ENCODE measurements around the gene THRA.

Gene THRA

DNA sequence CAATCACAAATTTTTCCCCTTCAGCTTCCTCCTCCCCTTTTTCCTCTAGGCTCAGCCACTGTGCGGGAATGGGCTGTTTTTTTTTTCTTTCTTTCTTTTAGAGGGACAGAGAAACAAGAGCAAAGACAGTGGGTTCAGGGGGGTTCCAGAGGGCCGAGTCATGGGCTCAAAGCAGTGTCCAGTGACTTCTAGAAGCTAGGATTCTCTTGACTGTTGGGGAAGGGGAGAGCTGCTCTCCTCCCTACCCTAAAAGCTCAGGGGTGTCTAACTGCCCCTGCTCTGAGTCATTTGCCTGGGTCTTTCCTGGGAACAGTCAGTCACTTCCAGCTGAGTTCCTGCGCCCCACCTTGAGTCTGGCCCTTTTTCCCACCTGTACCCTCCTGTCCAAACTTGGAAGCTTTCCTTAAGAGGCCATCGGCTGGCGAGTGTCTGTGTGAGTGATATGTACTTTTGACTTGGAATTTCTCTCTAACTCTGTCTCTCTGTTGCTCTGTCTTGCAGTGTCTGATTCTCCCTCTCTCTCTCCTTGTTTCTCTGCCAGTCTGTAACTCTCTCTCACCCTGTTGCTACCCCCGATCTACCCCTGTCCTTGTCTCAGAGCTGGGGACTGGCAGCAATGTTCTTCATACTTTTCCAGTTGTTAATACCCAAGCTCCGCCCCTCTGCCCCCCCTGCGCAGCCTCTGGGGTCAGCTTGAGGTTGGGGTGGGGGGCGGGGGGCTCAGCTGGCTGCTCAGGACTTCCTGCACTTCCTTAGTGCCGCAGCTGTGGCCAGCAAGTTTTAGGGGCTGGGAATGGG, 2.4 kb downstream of the THRA start:
- DNase-seq (ENCODE audit: low spot score) = no peak

DNA sequence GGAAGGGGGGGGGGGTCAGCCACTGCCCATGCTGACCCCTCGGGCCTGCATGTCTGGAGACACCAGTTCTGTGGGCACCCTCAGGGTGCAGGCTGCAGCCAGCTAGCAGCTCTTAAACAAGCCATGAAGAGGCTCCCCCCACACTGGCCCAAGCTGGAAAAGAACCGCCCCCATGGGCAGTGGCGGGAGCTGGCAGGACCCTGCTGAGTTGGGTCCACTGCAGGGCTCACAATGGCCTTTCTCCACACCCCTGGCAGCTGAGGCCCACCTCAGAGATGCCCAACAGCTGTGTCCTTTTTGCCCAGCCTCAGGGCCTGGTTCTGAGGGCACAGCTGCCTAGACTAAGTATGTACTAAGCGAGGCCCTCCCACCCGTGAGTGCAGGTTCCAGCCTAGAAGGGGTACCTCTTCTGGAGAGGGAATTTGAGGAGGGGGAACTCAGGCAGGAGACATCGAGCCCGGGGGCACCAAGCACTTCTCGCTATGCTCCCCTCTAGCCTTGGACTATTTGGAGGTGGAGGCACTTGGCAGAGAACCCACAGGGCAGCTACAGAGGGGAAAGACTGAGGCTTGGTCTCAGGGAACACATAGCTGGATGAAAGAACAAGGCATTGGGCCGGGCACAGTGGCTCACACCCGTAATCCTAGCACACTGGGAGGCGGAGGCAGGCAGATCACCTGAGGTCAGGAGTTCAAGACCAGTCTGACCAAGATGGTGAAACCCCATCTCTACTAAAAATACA, 3.2 kb downstream of the THRA start:
- DNase-seq (ENCODE audit: low spot score) = no peak

DNA sequence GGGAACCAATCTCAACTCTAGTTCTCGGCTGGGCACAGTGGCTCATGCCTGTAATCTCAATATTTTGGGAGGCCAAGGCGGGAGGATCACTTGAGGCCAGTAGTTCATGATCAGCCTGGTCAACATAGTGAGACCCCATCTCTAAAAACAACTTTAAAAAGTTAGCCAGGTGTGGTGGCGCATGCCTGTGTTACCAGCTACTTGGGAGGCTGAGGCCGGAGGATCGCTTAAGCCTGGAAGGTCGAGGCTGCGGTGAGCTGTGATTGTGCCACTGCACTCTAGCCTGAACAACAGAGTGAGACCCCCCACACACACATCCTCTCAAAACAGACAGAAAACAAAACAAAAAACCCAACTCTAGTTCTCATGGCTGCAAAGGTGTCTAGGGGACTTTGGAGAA, 4.9 kb downstream of the THRA start:
- DNase-seq (ENCODE audit: low spot score) = no peak

DNA sequence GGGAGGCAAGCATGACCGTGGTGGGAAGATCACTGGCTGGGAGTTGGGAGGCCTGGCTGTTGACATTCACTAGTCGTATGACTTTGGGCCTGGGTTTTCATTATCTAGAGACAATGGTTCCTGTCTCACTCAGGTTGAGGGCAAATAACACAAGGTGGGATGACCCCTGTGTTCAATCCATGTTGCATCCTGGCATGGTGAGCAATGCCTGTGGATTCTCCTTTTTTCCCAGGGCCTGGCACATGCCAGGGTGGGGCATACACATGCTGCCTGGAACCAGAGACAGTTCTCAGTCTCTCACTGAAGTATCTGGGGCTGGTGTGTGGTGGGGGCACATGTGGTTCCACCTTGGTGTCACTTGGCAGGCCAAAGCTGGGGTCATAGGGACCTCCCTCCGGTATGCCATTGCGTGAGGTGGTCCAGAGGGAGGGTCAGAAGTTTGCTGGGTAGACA, 5.4 kb downstream of the THRA start:
- no peak for DNase-seq (ENCODE audit: low spot score)

DNA sequence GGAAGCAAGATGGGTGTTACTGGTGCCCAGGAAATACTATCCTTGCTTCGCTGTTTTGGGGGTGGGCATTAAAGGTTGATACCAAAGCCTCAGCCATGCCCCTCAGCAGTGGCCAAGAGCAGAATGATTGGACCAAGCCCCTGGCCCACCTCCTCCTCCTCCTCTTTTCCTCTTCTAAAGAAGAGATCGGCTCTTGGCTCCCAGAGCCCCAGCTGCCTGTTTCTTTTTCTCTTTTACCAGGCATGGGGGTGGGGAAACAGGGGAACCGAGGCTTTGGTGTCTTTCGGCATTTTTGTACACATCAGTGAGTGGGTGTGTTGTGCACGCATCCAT, 5.8 kb downstream of the THRA start:
- DNase-seq (ENCODE audit: low spot score) = no peak

DNA sequence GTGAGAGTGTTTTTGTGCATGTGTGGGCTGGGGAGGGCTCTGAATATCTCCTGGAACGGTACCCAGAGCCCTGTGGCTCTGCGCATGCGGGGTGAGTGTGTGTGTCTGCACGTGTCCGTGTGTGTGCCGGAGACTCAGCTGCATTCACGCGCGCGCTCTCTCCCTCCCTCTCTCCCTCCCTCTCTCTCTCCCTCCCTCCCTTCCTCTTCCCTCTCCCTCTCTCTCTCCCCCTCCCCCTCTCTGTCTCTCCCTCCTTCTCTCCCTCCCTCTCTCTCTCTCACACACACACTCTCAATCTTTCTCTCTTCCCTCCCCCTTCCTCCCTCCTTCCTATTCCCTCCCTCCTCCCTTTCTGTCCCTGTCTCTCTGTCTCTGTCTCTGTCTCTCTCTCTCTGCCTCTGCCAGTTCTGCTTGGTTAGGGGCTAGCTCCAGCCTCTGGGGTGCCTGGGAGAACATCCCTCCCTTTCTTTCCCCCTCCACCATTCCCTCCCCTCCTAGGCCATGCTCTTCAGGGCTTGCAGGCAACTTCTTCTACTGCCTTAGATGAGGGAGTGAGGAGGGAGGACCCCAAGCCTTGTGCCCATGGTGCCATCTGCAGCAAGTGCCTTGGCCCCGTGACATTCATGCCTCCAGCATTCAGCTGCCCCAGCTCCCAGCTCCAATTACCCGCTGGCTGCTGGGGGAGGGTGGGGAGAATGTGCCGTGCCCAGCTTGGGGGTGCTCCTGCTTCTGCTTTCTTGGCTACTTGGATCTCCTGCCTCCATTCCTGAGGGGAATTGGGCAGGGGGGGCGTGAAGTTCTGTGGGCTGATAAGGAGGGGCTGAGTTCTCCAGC, 6.4 kb downstream of the THRA start:
- peak; percentile 88 for DNase-seq (ENCODE audit: low spot score)

DNA sequence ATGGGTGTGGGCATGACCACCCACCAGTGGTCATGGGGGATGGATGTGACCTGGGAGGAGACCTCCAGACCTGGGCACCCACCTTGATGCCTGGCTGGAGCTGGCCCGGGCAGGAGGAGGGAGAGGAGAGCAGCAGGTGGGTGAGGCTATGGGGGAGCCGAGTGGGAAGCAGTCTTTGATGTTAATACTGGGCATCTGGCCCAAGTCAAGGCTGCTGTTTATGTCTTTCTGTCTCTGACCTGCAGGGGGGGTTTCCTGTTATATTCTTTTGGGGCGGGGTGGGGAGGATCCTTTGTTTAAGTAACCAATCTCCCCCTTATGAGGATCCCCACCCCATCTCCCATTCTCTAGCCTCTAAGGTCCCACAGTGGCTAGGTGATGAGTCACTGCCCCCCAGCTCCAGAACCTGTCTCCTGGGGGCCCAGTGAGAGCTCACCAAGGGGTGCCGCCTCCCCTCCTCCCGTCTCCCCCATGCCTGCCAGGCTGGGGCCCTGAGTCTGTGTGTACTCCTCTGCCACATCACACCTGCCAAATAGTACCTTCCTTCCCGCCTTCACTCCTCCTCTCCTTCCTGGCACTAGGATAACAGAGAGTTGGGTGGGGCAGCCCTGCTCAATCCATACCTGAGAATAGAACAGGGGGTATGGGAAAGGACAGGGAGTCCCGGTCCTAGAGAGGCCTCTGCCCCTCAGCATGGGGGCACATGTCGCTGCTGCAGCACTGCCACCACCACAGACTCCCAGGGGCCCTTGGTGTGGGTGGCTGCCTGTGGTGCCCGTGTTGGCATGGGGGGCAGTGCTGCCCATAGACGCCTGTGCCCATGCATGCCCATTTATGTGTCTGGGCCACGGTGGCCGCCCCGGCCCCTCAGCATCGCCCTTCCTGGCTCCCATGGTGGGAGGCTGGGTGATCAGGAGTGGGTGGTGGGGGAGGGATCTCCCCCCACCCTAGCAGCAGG, 7.3 kb downstream of the THRA start:
- no peak for DNase-seq (ENCODE audit: low spot score)

DNA sequence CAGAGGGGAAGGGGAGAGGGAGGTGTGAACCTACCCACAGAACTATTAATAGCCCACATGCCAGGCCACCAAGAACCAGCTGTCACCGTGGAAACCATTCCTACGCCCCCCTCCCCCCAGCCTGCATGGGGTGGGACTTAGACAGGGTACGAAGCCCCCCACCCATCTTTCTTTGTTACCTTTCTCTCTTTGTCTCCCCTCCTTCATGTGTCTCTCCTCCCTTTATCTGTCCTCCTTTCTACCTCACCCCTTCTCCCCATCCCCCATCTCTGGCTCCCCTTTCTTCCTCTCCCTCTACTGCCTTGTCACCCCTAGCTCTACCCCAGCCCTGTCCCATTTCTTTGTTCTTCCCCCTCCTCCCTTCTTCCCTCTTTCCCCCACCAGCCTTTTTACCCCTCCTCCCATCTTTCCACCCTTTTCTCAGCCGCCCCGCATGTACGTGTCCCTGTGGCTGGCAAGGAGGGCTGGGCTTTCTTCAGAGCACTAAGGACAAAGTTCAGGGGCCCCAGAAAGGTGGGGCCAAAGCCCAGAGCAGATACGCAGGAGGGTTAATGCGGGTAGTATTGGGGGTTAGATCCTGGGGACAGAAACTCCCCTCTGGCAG, 8.0 kb downstream of the THRA start:
- no peak for DNase-seq (ENCODE audit: low spot score)

DNA sequence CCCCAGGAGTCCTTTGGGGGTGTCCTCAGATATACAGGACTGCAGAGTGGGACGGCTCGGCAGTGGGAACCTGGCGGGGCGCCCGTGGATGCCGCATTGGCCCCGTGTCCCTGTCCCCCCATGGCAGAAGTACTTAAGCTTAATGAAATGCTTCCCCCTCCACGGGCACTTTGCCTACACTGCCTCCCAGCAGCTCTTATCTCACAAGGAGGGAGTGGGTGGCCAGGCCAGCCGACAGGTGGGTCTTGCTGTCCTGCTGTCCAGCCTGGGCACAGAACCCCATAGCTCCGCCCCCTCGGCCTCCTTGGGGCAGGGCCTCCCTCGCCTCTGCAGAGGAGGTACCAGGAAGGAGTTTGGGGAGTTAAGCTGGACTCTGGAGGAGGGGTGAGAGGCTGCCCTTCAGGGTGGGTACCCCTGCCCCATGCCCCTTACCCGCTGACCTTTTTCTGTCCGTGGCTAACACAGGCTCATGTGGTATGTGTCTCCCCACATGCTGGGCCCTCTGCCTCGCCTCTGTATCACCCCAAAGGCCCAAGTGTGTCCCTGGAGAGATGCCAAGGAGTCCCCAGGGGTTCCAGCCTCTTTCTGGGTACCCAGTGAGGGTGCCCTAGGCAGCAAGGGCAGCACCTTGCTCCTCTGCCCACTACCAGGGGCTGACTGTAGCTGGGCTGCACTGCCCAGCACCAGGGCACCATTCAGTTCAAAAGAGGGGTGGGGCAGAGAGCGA, 8.7 kb downstream of the THRA start:
- DNase-seq (ENCODE audit: low spot score) = no peak

DNA sequence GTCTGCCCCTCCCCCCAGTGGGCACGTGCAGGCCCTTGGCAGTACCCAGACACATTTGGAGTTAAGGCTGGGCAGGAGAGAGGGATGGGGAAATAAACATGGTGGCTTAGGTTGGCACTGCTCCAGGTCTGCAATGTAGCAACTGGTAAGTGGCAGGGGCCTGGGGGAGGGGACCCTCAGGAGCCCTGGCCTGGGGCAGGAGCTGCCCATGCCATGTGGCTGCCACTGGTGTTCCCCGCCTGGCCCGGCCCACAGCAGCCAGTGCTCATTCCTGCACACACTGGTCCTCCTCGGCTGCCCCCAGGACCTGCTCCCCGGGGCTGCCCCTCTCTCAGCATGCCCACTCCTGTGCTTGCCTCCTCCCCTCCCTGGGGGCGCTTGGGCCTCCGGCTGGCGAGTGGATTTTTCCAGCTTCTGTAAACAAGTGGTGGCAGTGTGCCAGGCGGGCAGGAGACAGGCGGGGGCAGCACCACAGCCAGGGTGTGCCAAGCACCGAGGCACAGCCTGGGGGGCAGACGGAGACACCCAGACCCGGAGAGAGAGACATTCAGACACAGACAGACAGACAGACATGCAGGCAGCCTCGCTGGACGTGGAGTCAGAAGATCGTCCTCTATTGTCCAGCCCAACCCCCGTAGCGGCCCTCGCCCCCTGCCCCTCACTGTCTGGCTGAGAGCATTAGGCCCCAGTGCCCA, 9.4 kb downstream of the THRA start:
- no peak for DNase-seq (ENCODE audit: low spot score)

DNA sequence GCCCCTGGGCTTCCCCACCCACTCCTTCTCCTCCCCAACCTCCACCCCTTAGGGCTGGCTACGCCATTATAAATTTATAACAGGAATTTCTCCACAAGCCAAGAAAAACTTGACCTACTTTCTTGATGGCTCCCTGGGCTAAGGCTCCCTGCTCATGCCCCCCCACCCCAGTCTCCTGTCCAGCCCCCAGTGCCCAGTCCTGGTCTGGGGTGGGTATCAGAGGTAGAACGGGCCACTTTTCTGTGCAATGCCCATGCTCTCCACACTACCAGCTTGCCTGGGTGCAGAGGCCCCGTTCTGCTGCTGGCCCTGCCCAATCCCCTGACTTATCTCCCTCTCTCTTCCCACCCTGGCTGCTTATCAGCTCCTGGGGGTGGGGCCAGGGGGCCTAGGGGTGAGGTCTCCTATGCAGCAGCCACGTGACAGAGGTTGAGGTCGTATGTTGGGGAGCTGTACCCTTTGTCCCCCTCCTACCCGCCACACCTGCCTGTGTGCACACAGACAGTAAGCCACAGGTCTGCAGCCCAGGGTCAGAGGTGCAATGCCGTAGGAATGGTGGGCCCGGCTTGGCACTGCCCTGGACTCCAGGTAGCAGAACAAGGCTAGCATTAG, 10.1 kb downstream of the THRA start:
- no peak for DNase-seq (ENCODE audit: low spot score)

DNA sequence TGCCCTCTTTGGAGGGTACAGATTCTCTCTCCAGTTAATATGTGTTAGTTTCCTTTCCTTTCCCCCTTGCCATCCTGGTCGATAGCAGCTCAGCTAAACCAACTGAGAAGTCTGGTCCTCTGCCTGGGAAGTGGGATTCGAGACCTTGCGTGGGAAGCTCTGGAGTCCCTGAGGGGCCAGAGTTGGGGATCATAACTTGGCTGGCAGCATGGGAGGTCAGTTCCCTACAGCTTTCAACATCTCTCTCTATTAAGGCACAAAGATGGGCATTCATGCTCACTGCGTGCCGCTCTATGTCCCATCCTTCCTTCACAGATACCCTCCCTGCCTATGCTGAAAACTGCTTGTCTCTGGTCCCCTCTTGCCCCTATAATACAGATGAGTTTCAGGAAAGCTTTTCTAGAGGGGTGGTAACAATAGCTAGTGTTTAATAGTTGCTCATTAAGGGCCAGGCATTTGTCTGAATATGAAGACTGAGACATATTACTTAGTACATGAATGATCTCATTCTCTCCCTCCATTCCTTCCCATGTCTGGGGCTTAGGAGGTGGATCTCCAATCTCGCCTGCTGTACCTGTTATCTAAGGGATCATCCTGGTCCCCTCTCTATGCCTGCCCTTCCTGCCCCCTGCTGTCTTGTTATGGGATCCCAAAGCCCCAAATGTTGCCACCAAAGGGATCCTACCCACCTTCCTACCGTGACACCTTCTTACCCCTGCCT, 10.8 kb downstream of the THRA start:
- no peak for DNase-seq (ENCODE audit: low spot score)

DNA sequence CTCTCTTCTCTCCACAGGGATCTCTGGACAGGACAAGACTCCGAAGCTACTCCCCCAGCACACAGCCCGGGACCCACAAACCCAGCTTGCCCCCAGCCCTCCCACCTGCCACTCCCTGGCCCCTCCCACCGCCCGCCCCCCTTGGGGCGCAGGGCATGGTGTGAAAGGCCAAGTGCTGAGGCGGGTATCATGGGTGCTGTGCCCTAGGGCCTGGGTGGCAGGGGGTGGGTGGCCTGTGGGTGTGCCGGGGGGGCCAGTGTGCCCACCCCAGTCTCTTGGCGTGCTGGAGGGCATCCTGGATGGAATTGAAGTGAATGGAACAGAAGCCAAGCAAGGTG, 11.4 kb downstream of the THRA start:
- no peak for DNase-seq (ENCODE audit: low spot score)

DNA sequence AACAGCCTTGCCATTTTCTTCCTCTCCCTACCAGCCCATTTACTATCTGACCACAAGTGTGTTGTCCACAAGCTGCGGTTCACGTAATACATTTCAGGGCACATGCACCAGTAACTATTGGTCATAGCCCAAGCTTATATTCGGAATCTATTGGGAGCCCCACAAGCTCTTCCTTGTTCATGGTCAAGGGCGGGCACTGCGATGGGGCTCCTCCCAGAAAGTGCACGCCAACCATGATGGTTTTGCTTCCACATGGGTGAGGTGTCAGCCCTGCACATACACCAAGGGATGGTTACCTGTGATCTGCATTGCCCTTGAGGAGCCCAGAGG, 12.1 kb downstream of the THRA start:
- DNase-seq (ENCODE audit: low spot score) = no peak

DNA sequence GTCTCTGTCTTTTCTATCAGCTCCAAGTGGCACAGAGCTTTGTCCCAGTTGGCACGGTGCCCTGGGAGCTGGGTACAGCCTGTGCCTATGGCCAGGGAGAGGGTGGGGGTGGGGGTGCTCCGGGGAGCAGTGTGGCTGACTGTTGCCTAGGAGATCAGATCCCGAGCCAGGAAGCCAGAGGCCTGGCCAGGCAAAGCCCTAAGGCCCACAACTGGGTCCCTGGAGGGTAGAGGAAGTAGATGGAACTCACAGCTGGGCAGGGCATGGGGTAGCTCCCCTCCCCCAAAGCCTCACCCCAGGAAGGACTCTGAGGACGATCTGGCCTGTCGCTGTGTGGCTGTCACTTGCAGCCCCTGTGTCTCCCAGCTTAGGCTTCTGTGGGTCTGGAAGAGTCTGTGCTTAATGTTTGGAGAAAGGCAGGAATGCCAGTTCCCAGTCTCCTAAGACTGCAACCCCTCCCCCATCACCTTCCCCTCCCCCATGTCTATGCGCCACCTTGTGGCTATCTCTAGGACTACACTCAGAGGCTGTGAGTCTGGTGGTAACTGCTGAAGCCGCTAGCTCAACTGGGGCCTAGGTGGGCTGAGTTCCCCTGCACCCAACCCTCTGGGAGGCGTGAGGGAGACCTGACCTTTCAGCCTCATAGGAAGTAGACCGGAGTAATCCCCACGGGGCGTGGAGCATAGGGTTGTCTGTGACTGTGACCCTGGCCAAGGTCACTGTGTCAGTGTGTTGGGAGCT, 12.6 kb downstream of the THRA start:
- DNase-seq (ENCODE audit: low spot score) = peak; percentile 70

DNA sequence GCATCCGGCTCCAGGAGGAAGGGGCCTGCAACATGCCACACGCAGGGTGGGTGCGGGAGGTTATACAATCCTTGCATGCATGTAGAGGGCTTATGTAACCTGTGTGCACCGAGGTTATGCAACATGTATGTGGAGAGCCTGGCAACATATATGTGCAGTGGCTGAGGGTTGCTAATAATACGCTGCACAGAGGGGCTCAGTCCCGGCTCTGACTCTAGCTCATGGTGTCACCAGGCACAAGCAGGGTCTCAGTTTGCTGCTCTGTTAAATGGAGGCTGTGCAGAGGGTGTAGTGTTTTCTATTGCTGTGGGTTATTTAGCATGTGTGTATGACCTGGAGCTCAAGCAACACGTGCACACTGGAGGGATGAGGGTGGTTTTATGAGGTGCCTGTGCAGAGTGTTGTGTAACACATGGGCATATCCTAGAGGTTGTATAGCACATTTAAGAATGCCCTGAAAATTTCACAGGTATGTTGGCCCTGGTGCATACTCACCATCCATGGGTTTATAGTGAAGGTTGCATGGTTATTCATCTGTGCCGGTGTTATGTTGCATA, 13.3 kb downstream of the THRA start:
- DNase-seq (ENCODE audit: low spot score) = no peak

DNA sequence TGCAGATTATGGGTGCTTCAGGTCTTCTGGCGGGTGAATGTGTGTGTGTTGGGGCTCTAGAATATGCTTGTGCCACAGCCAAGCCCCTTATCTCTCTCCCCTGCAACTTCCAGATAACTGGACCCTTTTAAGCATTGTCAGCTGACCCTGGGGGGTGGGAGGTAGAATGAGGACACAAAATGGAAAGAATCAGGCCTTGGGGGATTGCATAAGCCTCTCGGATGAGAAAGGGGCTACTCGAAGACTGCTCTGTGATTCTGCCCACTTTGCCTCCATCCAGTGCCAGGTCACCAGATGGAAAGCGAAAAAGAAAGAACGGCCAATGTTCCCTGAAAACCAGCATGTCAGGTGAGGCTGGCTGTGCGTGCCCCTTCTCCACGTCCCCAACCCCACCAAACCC, 13.8 kb downstream of the THRA start:
- DNase-seq (ENCODE audit: low spot score) = no peak

DNA sequence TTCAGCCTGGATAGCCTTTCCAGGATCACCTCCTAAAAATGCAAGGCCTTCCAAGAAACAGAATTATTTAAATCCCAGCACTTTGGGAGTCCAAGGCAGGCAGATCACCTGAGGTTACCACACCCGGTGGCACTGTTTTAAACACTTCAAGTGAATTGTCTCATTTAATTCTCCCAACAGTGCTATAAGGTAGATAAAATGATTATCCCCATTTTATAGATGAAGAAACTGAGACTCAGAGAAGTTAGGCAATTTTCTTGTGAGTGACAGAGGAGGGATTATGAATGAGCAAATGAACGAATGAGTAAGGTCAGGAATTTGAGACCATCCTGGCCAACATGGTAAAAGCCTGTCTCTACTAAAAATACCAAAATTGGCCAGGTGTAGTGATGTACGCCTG, 16.8 kb downstream of the THRA start:
- no peak for DNase-seq (ENCODE audit: low spot score)

Measured in AG20443 (cell line).